ENCODE data around the gene SLC13A2. TPM values are rescaled to one million over a fixed set of nuclear protein-coding genes. Genes with fewer than 3 reads are reported as not detected.
A peak's percentile ranks its signal among the peaks of the same experiment; 100 is the strongest.

SLC13A2 gene
- total RNA-seq, 4 donors from 2014 or later: not detected

- Histone ChIP-seq H3K36me3 (no peaks in the 10 kb centered on the region), H3K27ac (no peak overlapping the region), H3K27me3 (no peaks in the 10 kb centered on the region), H3K4me3 (replicated peaks in 1 of 3) (no peak overlapping the region), H3K4me1 (peaks cover 12 to 29% of the 10 kb centered on the region in 2 donors), H3K9me3 (no peaks in the 10 kb centered on the region)
- TF ChIP-seq POLR2A (IDR thresholded peaks at IDR 0.05): no peak
- TF ChIP-seq CTCF (IDR thresholded peaks at IDR 0.05): no peak
- WGBS, 2 donors: 62 to 67% methylated on average over 7 to 10 of the region's 10 CpGs
- intact Hi-C loops (cut with DNase I): no loop called here
- peak; percentile 22 to 32 for DNase-seq
These were observed 9.2 kb downstream of the SLC13A2 start for GRCh38 chr17:28482551-28483199.

GRCh38 chr17:28484296-28484695 lies 10.9 kb downstream of the SLC13A2 start:
- Histone ChIP-seq H3K4me1 (peaks cover 12 to 25% of the 10 kb centered on the region in 2 donors), H3K27me3 (no peaks in the 10 kb centered on the region), H3K27ac (no peak overlapping the region), H3K36me3 (no peaks in the 10 kb centered on the region), H3K9me3 (no peaks in the 10 kb centered on the region), H3K4me3 (replicated peaks in 1 of 3) (no peak overlapping the region)
- no peak for DNase-seq
- intact Hi-C loops (cut with DNase I): no loop called here
- TF ChIP-seq POLR2A (IDR thresholded peaks at IDR 0.05) (no peak), CTCF (IDR thresholded peaks at IDR 0.05) (no peak)
- WGBS, 2 donors: 56 to 68% methylated on average over 2 of the region's 2 CpGs

- no peak overlapping the region for H3K4me3 ChIP-seq (replicated peaks in 1 of 3)
- TF ChIP-seq POLR2A (IDR thresholded peaks at IDR 0.05): no peak
- TF ChIP-seq CTCF (IDR thresholded peaks at IDR 0.05): no peak
- 85 to 94% methylated on average over 2 to 3 of the region's 3 CpGs for WGBS, 2 donors
These were observed 11.6 kb downstream of the SLC13A2 start for GRCh38 chr17:28485049-28485448.

GRCh38 chr17:28487881-28488532 lies 14.6 kb downstream of the SLC13A2 start:
- H3K36me3 ChIP-seq: no peaks in the 10 kb centered on the region
- H3K4me1 ChIP-seq: no peaks in the 10 kb centered on the region
- H3K4me3 ChIP-seq (replicated peaks in 1 of 3): no peak overlapping the region
- no peak overlapping the region for H3K27ac ChIP-seq
- H3K9me3 ChIP-seq: no peaks in the 10 kb centered on the region
- intact Hi-C loops (cut with DNase I): no loop called here
- 84 to 85% methylated on average over 5 of the region's 5 CpGs for WGBS, 2 donors
- H3K27me3 ChIP-seq: no peaks in the 10 kb centered on the region
- DNase-seq: no peak
- no peak for TF ChIP-seq POLR2A (IDR thresholded peaks at IDR 0.05)
- no peak for TF ChIP-seq CTCF (IDR thresholded peaks at IDR 0.05)

More at GRCh38 chr17:28485049-28485448, 11.6 kb downstream of the SLC13A2 start:
- Histone ChIP-seq H3K36me3 (no peaks in the 10 kb centered on the region), H3K27ac (no peak overlapping the region), H3K4me1 (peaks cover 12 to 18% of the 10 kb centered on the region in 2 donors), H3K9me3 (no peaks in the 10 kb centered on the region), H3K27me3 (no peaks in the 10 kb centered on the region)
- DNase-seq: no peak
- intact Hi-C loops (cut with DNase I): no loop called here
